ENCODE results near the gene GAA.

DNA sequence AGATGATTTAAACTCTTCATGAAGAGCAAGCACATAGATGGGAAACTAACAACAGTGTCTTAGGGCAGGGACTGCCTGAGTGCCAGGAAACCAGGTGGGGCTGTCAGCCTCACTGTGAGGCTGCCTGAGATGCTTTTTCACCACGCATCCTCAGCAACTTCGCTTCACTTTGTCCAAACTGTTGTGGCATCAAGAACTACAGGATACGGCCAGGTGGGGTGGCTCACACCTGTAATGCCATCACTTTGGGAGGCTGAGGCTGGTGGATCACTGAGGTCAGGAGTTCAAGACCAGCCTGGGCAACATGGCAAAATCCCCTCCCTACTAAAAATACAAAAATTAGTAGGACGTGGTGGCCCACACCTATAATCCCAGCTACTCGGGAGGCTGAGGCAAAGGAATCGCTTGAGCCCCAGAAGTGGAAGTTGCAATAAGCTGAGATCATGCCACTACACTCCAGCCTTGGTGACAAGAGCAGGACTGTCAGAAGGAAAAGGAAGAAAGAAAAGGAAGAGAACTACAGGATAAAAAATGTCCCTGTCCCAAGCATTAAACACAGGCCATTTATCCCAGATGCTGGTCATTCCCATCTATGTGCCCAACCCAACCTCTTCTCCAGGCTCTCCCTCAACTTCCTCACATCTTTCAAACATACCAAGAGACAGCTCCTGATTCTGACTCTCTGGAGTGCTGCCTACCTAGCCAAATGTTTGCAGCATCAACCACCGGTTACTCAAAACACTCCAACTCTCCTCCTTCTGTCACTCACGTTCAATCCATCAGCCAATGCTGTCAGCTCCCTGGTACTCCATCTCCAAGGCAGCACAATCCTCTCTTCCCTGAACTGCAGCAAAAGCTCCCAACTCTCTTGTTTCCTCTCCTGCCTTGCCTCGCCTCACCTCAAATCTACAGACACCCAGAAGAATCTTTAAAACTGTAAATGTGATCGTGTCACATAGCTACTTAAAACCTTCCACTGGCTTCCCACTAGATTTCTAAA lies 44.0 kb downstream of the GAA start:
- TF ChIP-seq NFRKB (IDR thresholded peaks at IDR 0.05) (no peak), TARDBP (IDR thresholded peaks at IDR 0.05) (no peak)

All from HEK293T (cell line).